Measurements from ENCODE around the gene STK25.

The STK25 gene

DNA sequence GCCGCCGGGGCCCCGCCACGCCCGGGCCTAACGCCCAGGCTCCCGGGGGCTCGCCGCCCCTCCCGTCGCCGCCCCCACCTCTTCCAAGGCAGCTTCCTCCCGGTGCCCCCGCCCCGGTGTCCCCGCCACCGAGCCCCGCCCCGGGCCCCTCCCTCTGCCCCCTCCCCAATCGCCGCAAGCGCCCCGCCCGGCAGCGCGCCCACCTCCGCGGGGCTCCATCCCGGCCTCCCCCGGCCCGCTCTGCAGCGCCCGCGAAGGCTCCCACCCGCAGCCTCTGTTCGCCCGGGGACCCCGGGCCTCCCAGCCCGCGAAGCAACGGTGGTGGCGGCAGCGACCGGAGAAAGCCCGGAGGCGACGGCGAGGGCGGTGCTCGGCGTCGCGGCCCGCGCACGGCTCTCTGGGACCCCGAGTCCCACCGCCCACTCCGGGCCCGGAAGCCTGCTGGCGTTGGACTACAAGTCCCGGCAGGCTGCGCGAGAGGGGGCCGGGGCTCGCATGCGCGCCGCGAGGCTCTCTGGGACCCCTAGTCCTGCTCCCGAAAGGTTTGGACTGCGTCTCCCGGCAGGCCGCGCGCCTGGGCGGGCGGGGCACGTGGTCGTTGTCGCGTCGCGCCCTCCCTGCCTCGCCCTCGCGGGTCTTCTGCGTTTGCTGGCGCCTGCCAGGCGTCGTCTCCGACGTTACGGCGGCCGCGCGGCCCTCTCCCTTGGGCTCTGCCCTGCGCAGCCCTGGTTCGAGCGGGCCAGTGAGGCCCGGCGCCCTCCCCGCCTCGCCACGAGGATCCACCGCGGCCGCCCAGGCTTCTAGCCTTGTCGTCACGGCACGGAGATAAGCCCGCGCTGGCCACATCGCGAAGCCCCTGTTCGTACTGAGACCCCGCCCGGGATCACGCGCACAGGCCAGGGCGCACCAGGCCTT lies at the start of gene STK25 (continued):
- TF ChIP-seq, protein P1, sequence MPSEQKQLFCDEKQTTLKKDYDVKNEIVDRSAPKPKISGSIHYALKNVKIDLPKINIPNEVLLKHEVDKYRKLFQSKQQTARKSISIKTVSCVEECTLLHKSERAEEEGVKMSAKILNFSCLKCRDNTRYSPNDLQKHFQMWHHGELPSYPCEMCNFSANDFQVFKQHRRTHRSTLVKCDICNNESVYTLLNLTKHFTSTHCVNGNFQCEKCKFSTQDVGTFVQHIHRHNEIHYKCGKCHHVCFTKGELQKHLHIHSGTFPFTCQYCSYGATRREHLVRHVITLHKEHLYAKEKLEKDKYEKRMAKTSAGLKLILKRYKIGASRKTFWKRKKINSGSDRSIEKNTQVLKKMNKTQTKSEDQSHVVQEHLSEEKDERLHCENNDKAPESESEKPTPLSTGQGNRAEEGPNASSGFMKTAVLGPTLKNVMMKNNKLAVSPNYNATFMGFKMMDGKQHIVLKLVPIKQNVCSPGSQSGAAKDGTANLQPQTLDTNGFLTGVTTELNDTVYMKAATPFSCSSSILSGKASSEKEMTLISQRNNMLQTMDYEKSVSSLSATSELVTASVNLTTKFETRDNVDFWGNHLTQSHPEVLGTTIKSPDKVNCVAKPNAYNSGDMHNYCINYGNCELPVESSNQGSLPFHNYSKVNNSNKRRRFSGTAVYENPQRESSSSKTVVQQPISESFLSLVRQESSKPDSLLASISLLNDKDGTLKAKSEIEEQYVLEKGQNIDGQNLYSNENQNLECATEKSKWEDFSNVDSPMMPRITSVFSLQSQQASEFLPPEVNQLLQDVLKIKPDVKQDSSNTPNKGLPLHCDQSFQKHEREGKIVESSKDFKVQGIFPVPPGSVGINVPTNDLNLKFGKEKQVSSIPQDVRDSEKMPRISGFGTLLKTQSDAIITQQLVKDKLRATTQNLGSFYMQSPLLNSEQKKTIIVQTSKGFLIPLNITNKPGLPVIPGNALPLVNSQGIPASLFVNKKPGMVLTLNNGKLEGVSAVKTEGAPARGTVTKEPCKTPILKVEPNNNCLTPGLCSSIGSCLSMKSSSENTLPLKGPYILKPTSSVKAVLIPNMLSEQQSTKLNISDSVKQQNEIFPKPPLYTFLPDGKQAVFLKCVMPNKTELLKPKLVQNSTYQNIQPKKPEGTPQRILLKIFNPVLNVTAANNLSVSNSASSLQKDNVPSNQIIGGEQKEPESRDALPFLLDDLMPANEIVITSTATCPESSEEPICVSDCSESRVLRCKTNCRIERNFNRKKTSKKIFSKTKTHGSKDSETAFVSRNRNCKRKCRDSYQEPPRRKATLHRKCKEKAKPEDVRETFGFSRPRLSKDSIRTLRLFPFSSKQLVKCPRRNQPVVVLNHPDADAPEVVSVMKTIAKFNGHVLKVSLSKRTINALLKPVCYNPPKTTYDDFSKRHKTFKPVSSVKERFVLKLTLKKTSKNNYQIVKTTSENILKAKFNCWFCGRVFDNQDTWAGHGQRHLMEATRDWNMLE (tag by site-specific recombination; conservative IDR thresholded peaks at IDR 0.05; ENCODE audit: low read depth) = no peak
- TF ChIP-seq ZNF776 (tag by site-specific recombination; IDR thresholded peaks at IDR 0.05; ENCODE audit: borderline replicate concordance) = no peak
- TF ChIP-seq ZNF302 (tag by site-specific recombination; IDR thresholded peaks at IDR 0.05; ENCODE audit: low read depth) = no peak
- TF ChIP-seq ZNF48 (tag by site-specific recombination; IDR thresholded peaks at IDR 0.05) = no peak
- TF ChIP-seq, protein P2, sequence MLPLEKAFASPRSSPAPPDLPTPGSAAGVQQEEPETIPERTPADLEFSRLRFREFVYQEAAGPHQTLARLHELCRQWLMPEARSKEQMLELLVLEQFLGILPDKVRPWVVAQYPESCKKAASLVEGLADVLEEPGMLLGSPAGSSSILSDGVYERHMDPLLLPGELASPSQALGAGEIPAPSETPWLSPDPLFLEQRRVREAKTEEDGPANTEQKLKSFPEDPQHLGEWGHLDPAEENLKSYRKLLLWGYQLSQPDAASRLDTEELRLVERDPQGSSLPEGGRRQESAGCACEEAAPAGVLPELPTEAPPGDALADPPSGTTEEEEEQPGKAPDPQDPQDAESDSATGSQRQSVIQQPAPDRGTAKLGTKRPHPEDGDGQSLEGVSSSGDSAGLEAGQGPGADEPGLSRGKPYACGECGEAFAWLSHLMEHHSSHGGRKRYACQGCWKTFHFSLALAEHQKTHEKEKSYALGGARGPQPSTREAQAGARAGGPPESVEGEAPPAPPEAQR (tag by site-specific recombination; IDR thresholded peaks at IDR 0.05) = no peak
- TF ChIP-seq ZNF157 (tag by site-specific recombination; IDR thresholded peaks at IDR 0.05) = no peak
- TF ChIP-seq ZNF677 (tag by site-specific recombination; IDR thresholded peaks at IDR 0.05) = no peak
- TF ChIP-seq ZNF175 (tag by site-specific recombination; IDR thresholded peaks at IDR 0.05) = no peak
- TF ChIP-seq ZNF501 (tag by site-specific recombination; IDR thresholded peaks at IDR 0.05) = no peak
- TF ChIP-seq BCL11B (tag by site-specific recombination; IDR thresholded peaks at IDR 0.05; ENCODE audit: low read depth) = no peak
- TF ChIP-seq ZNF24 (tag by site-specific recombination; IDR thresholded peaks at IDR 0.05) = no peak
- no peak for TF ChIP-seq ZNF544 (tag by site-specific recombination; IDR thresholded peaks at IDR 0.05)
- no peak for TF ChIP-seq ZNF777 (tag by site-specific recombination; IDR thresholded peaks at IDR 0.05; ENCODE audit: borderline replicate concordance)
- no peak for TF ChIP-seq ZNF214 (tag by site-specific recombination; IDR thresholded peaks at IDR 0.05; ENCODE audit: borderline replicate concordance)
- TF ChIP-seq ZNF747 (tag by site-specific recombination; IDR thresholded peaks at IDR 0.05) = no peak
- no peak for TF ChIP-seq ZNF433 (tag by site-specific recombination; IDR thresholded peaks at IDR 0.05; ENCODE audit: low read depth)
- TF ChIP-seq ZNF549 (tag by site-specific recombination; IDR thresholded peaks at IDR 0.05) = no peak
- TF ChIP-seq ZNF112 (tag by site-specific recombination; IDR thresholded peaks at IDR 0.05) = no peak
- no peak for TF ChIP-seq OVOL3 (tag by site-specific recombination; IDR thresholded peaks at IDR 0.05)
- TF ChIP-seq GLI2 (tag by site-specific recombination; IDR thresholded peaks at IDR 0.05; ENCODE audit: borderline replicate concordance, low read depth) = no peak
- TF ChIP-seq ZNF624 (tag by site-specific recombination; IDR thresholded peaks at IDR 0.05) = no peak
- TF ChIP-seq, protein P3, sequence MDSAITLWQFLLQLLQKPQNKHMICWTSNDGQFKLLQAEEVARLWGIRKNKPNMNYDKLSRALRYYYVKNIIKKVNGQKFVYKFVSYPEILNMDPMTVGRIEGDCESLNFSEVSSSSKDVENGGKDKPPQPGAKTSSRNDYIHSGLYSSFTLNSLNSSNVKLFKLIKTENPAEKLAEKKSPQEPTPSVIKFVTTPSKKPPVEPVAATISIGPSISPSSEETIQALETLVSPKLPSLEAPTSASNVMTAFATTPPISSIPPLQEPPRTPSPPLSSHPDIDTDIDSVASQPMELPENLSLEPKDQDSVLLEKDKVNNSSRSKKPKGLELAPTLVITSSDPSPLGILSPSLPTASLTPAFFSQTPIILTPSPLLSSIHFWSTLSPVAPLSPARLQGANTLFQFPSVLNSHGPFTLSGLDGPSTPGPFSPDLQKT (IDR thresholded peaks at IDR 0.05; ENCODE audit: borderline replicate concordance, low read depth, low read length) = no peak
- TF ChIP-seq, protein P4, sequence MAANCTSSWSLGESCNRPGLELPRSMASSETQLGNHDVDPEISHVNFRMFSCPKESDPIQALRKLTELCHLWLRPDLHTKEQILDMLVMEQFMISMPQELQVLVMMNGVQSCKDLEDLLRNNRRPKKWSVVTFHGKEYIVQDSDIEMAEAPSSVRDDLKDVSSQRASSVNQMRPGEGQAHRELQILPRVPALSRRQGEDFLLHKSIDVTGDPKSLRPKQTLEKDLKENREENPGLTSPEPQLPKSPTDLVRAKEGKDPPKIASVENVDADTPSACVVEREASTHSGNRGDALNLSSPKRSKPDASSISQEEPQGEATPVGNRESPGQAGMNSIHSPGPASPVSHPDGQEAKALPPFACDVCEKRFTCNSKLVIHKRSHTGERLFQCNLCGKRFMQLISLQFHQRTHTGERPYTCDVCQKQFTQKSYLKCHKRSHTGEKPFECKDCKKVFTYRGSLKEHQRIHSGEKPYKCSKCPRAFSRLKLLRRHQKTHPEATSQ (tag by site-specific recombination; IDR thresholded peaks at IDR 0.05) = no peak
- TF ChIP-seq ZNF621 (tag by site-specific recombination; IDR thresholded peaks at IDR 0.05) = no peak
- TF ChIP-seq, protein P5, sequence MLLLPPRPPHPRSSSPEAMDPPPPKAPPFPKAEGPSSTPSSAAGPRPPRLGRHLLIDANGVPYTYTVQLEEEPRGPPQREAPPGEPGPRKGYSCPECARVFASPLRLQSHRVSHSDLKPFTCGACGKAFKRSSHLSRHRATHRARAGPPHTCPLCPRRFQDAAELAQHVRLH (tag by site-specific recombination; IDR thresholded peaks at IDR 0.05) = no peak
- no peak for TF ChIP-seq ZNF596 (tag by site-specific recombination; IDR thresholded peaks at IDR 0.05)
- TF ChIP-seq ZNF354C (tag by site-specific recombination; IDR thresholded peaks at IDR 0.05; ENCODE audit: borderline replicate concordance, low read depth) = no peak
- TF ChIP-seq ZNF510 (tag by site-specific recombination; IDR thresholded peaks at IDR 0.05; ENCODE audit: insufficient replicate concordance) = no peak
- TF ChIP-seq WT1 (tag by site-specific recombination; IDR thresholded peaks at IDR 0.05) = no peak; the same call in 1 of the 2 replicates
